ENCODE results near the gene ARHGAP21.

GRCh38 chr10:24652381-24652957, 71.2 kb downstream of the ARHGAP21 start:
- TF ChIP-seq CTCF (IDR thresholded peaks at IDR 0.05; ENCODE audit: low read length): no peak
- no peak for TF ChIP-seq EZH2 (optimal IDR thresholded peaks at IDR 0.05; ENCODE audit: low read depth, low read length)

Measured in MM.1S (cell line).